Measurements from ENCODE around the gene ZNF8.

- TF ChIP-seq CTCF (conservative IDR thresholded peaks at IDR 0.05; ENCODE audit: low read depth, low read length) (no peak), USF2 (IDR thresholded peaks at IDR 0.05; ENCODE audit: low read depth, low read length) (no peak), POLR2A (IDR thresholded peaks at IDR 0.05; ENCODE audit: low read depth, low read length) (no peak)
Measured at GRCh38 chr19:58304255-58304654, 25.5 kb downstream of the ZNF8 start.
